GM12892 (cell line): ENCODE data around the gene GCNT1.

Source experiments
- POLR2A ChIP-seq: IDR thresholded peaks from 2 replicates; pipeline ENCODE4 v1.6.1; 2011; ENCODE audit warnings: low read depth, low read length, control low read depth
- POLR2AphosphoS5 ChIP-seq: IDR thresholded peaks from 2 replicates; pipeline ENCODE4 v1.6.1; 2011; ENCODE audit warnings: low read depth, low read length, control low read depth
- TAF1 ChIP-seq: IDR thresholded peaks from 2 replicates; pipeline ENCODE4 v1.6.1; 2011; ENCODE audit warnings: low read depth, mild to moderate bottlenecking, control low read depth, low read length, borderline replicate concordance

DNA sequence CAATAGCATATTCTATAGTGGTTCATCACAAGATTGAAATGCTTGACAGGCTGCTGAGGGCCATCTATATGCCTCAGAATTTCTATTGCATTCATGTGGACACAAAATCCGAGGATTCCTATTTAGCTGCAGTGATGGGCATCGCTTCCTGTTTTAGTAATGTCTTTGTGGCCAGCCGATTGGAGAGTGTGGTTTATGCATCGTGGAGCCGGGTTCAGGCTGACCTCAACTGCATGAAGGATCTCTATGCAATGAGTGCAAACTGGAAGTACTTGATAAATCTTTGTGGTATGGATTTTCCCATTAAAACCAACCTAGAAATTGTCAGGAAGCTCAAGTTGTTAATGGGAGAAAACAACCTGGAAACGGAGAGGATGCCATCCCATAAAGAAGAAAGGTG lies 43.8 kb downstream of the GCNT1 start:
- TF ChIP-seq POLR2AphosphoS5 (no peak), TAF1 (no peak), POLR2A (no peak)
